SK-N-SH (cell line): ENCODE results near the gene ITGA2B. TPM values are rescaled to one million over a fixed set of nuclear protein-coding genes. Genes with fewer than 3 reads are reported as not detected.

Experiments used
- CTCF ChIA-PET: fragments of 300-600, 350-600 bp; formaldehyde crosslinking; extraction: SDS; loops from one replicate; lab custom pipeline; 2021; lab: Yijun Ruan, JAX
- POLR2A ChIA-PET: fragments of 350-600 bp; sonication (Branson Sonifier 250); formaldehyde crosslinking; extraction: SDS; loops from one replicate; lab custom pipeline; 2020; ENCODE audit warnings: antibody characterized with exemption, inconsistent platforms; lab: Yijun Ruan, JAX
- DNase-seq: peaks from one replicate; pipeline ENCODE4 v3.0.0; 2012
- H2AFZ ChIP-seq: fragments of 200-600 bp; sonication (generic); 2 replicates; pipeline ENCODE4 v1.8.1; 2016; ENCODE audit warnings: antibody characterized with exemption, mild to moderate bottlenecking, low read depth
- H3F3A ChIP-seq: fragments of 200-600 bp; sonication (generic); replicated peaks from 2 replicates; pipeline ENCODE3; 2016; ENCODE audit warnings: antibody characterized with exemption, mild to moderate bottlenecking; ENCODE audit not compliant: insufficient read depth
- H3K27ac ChIP-seq, 2 experiments: fragments of 200-500 bp in 1 of 2; fragments of 200-600 bp in 1 of 2; sonication (Bioruptor generic) in 1 of 2; sonication (generic), shearing (Covaris generic) in 1 of 2; 2 replicates each; pipeline versions ENCODE4 v1.5.1 to v1.6.1; 2014 to 2016; ENCODE audit warnings: low read depth in 2 of 2, inconsistent platforms in 1 of 2, low read length in 1 of 2, mild to moderate bottlenecking in 1 of 2, mixed read lengths in 1 of 2
- H3K27me3 ChIP-seq: fragments of 200-600 bp; sonication (generic), shearing (Covaris generic); 2 replicates; pipeline ENCODE4 v1.6.1; 2016; ENCODE audit warnings: mixed run types; ENCODE audit not compliant: insufficient read depth
- H3K36me3 ChIP-seq, 2 experiments: fragments of 200-500 bp in 1 of 2; fragments of 200-600 bp in 1 of 2; sonication (Bioruptor generic) in 1 of 2; sonication (generic) in 1 of 2; replicated peaks in 1 of 2; 2 replicates each; pipeline versions ENCODE3 to v1.5.1; 2014 to 2016; ENCODE audit warnings: low read length in 1 of 2, mild to moderate bottlenecking in 1 of 2; ENCODE audit not compliant: insufficient read depth in 2 of 2, control insufficient read depth in 1 of 2
- H3K4me1 ChIP-seq, 2 experiments: fragments of 200-500 bp in 1 of 2; fragments of 200-600 bp in 1 of 2; sonication (Bioruptor generic) in 1 of 2; sonication (generic), shearing (Covaris generic) in 1 of 2; 2 replicates each; pipeline versions ENCODE4 v1.5.1 to v1.6.1; 2014 to 2016; ENCODE audit warnings: low read depth in 1 of 2, low read length in 1 of 2, mixed run types in 1 of 2; ENCODE audit not compliant: insufficient read depth in 2 of 2, control insufficient read depth in 1 of 2
- H3K4me2 ChIP-seq: fragments of 200-600 bp; sonication (generic), shearing (Covaris generic); 2 replicates; pipeline ENCODE4 v1.6.1; 2017; ENCODE audit warnings: mixed run types
- H3K4me3 ChIP-seq, 2 experiments: fragments of 200-500 bp in 1 of 2; fragments of 200-600 bp in 1 of 2; sonication (Bioruptor generic) in 1 of 2; sonication (generic), shearing (Covaris generic) in 1 of 2; 2 replicates each; pipeline versions ENCODE4 v1.5.1 to v1.8.1; 2014 to 2016; ENCODE audit warnings: low read depth in 2 of 2, inconsistent platforms in 1 of 2, low read length in 1 of 2, mild to moderate bottlenecking in 1 of 2, mixed read lengths in 1 of 2, moderate library complexity in 1 of 2
- H3K79me2 ChIP-seq: fragments of 200-600 bp; sonication (generic); 2 replicates; pipeline ENCODE4 v1.8.1; 2017; ENCODE audit warnings: mild to moderate bottlenecking; ENCODE audit not compliant: insufficient read depth
- H3K9ac ChIP-seq: fragments of 200-600 bp; sonication (generic); 2 replicates; pipeline ENCODE4 v1.6.1; 2017; ENCODE audit warnings: mixed run types
- H3K9me2 ChIP-seq: fragments of 200-600 bp; sonication (generic); 2 replicates; pipeline ENCODE4 v1.6.1; 2017; ENCODE audit warnings: mixed run types
- H3K9me3 ChIP-seq: fragments of 200-600 bp; sonication (generic); 2 replicates; pipeline ENCODE4 v1.6.1; 2017; ENCODE audit warnings: mixed run types, mild to moderate bottlenecking, moderate library complexity
- H4K20me1 ChIP-seq: fragments of 200-600 bp; sonication (generic); 2 replicates; pipeline ENCODE4 v1.6.1; 2017; ENCODE audit warnings: mild to moderate bottlenecking, mixed run types; ENCODE audit not compliant: insufficient read depth
- ELF1 ChIP-seq: IDR thresholded peaks from 2 replicates; pipeline ENCODE4 v1.4.0; 2012
- EP300 ChIP-seq, 2 experiments: IDR thresholded peaks; 2 replicates each; pipeline versions ENCODE4 v1.4.0 to v1.6.1; 2012; ENCODE audit warnings: borderline replicate concordance in 1 of 2, low read depth in 1 of 2, low read length in 1 of 2
- EZH2phosphoT487 ChIP-seq: fragments of 200-600 bp; sonication (generic); IDR thresholded peaks from 2 replicates; pipeline ENCODE4 v1.6.1; 2017; ENCODE audit warnings: low read depth, mixed run types, mild to moderate bottlenecking, antibody characterized with exemption, moderate library complexity, borderline replicate concordance
- FOSL2 ChIP-seq: IDR thresholded peaks from 2 replicates; pipeline ENCODE4 v1.4.0; 2012; ENCODE audit warnings: low read depth, mild to moderate bottlenecking, moderate library complexity, borderline replicate concordance
- FOXM1 ChIP-seq: IDR thresholded peaks from 2 replicates; pipeline ENCODE4 v1.4.0; 2012; ENCODE audit warnings: low read depth, mild to moderate bottlenecking
- GABPA ChIP-seq: IDR thresholded peaks from 2 replicates; pipeline ENCODE4 v1.4.0; 2012; ENCODE audit warnings: low read depth, mild to moderate bottlenecking
- GATA2 ChIP-seq: sonication (generic); formaldehyde crosslinking; IDR thresholded peaks from 2 replicates; pipeline ENCODE4 v1.5.0; 2020; ENCODE audit warnings: mild to moderate bottlenecking, missing genetic modification reagents
- MEF2A ChIP-seq: IDR thresholded peaks from 2 replicates; pipeline ENCODE4 v1.4.0; 2012; ENCODE audit warnings: low read depth, borderline replicate concordance
- MXI1 ChIP-seq: IDR thresholded peaks from 2 replicates; pipeline ENCODE4 v1.6.1; 2012; ENCODE audit warnings: mild to moderate bottlenecking, low read depth, low read length, improper control_type of control experiment
- NFIC ChIP-seq: IDR thresholded peaks from 2 replicates; pipeline ENCODE4 v1.4.0; 2012; ENCODE audit warnings: borderline replicate concordance
- POLR2AphosphoS5 ChIP-seq: IDR thresholded peaks from 2 replicates; pipeline ENCODE4 v1.6.1; 2012; ENCODE audit warnings: low read depth, low read length
- RCOR1 ChIP-seq: fragments of 150-350 bp; IDR thresholded peaks from 2 replicates; pipeline ENCODE4 v1.6.1; 2017; ENCODE audit warnings: antibody characterized with exemption, low read length
- SIN3A ChIP-seq: IDR thresholded peaks from 2 replicates; pipeline ENCODE4 v1.6.1; 2012; ENCODE audit warnings: low read depth, mild to moderate bottlenecking, low read length, moderate library complexity, borderline replicate concordance
- SMC3 ChIP-seq: IDR thresholded peaks from 2 replicates; pipeline ENCODE4 v1.6.1; 2012; ENCODE audit warnings: low read depth, low read length, improper control_type of control experiment
- YY1 ChIP-seq: IDR thresholded peaks from 2 replicates; pipeline ENCODE4 v1.4.0; 2012; ENCODE audit warnings: low read depth, mild to moderate bottlenecking
- WGBS: methylation state at CpG from one replicate; pipeline ENCODE4 v1.1.6; 2017; ENCODE audit warnings: low lambda C conversion rate; 5-methylcytosine and 5-hydroxymethylcytosine counted together
- polyA plus RNA-seq, 3 experiments: library from polyadenylated mRNA; depleted of rRNA; stranded (reverse); fragments of >200 nt; gene quantifications; 2 replicates each; pipeline ENCODE4 v1.2.3, GENCODE V29; 2012
- TF ChIP-seq, protein P1 (sequence below): fragments of 200-600 bp; sonication (generic); IDR thresholded peaks from 2 replicates; pipeline ENCODE4 v1.6.1; 2017; ENCODE audit warnings: antibody characterized with exemption, mild to moderate bottlenecking, moderate library complexity
- TF ChIP-seq, protein P2 (sequence below): fragments of 150-350 bp; IDR thresholded peaks from 2 replicates; pipeline ENCODE4 v1.6.1; 2016; ENCODE audit warnings: mild to moderate bottlenecking, low read depth, low read length
- TF ChIP-seq, protein P3 (sequence below): IDR thresholded peaks from 2 replicates; pipeline ENCODE4 v1.4.0; 2012; ENCODE audit warnings: low read depth, borderline replicate concordance

ITGA2B gene
- polyA plus RNA-seq, 1 of the 3 experiments (the other 2 are of a cell fraction) = 1.3 TPM

DNA sequence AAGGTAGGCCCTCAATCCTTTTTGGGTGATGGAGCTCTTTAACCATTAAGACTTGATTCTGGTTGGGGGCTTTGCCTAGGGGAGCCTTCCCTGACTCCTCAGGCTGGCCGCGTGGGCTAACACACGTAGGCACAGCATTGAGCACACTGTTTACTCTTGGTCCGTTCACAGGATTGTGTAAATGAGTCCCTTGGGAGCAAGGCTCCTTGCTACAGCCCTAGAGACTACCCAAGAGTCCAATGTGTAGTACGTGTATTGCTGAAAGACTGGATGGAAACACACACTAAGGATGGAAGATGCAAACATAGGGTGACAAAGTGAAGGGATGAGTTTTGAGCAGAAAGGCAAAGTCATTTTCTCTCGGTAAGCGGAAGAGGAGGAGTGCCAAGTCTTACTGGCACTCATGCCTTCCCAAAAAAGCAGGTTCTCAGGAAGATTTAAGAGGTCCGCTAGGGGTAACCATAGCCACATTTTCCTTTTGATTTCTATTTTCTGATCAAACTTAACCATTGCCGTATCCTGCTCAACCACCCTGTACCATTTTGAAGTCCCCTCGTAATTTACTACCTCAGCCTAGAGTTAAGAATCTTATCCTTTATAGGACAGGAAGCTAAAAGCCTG, 911 bp upstream of the ITGA2B start:
- 94% methylated on average over 10 of the region's 10 CpGs for WGBS
- Histone ChIP-seq H4K20me1 (no peaks in the 10 kb centered on the region), H3K9me2 (no peaks in the 10 kb centered on the region), H2AFZ (no peak overlapping the region), H3K79me2 (no peaks in the 10 kb centered on the region), H3K4me1 (peaks cover 0 to 8% of the 10 kb centered on the region in 2 experiments; a peak in 1 of 4 replicates), H3K27ac (no peak overlapping the region), H3K4me3 (no peak overlapping the region), H3K27me3 (no peaks in the 10 kb centered on the region), H3K9me3 (no peaks in the 10 kb centered on the region), H3K36me3 (peaks cover 0 to 3% of the 10 kb centered on the region in 2 experiments), H3K4me2 (no peak overlapping the region), H3K9ac (no peak overlapping the region), H3F3A (peaks cover 9% of the 10 kb centered on the region)
- ChIA-PET CTCF (interaction anchor here (1.1 to 3.5 kb wide), 2 partner anchors 10 to 43 kb away, joined by 4 to 12 read pairs; no protein-coding TSS in a partner anchor), POLR2A (no interaction called here)
- no peak for DNase-seq
- no peak for TF ChIP-seq EP300 (IDR thresholded peaks at IDR 0.05; ENCODE audit: borderline replicate concordance in 1 of 2, low read depth in 1 of 2, low read length in 1 of 2)
- no peak for TF ChIP-seq NFIC
- TF ChIP-seq SIN3A = no peak
- TF ChIP-seq SMC3 = no peak
- no peak for TF ChIP-seq EZH2phosphoT487
- TF ChIP-seq, protein P1, sequence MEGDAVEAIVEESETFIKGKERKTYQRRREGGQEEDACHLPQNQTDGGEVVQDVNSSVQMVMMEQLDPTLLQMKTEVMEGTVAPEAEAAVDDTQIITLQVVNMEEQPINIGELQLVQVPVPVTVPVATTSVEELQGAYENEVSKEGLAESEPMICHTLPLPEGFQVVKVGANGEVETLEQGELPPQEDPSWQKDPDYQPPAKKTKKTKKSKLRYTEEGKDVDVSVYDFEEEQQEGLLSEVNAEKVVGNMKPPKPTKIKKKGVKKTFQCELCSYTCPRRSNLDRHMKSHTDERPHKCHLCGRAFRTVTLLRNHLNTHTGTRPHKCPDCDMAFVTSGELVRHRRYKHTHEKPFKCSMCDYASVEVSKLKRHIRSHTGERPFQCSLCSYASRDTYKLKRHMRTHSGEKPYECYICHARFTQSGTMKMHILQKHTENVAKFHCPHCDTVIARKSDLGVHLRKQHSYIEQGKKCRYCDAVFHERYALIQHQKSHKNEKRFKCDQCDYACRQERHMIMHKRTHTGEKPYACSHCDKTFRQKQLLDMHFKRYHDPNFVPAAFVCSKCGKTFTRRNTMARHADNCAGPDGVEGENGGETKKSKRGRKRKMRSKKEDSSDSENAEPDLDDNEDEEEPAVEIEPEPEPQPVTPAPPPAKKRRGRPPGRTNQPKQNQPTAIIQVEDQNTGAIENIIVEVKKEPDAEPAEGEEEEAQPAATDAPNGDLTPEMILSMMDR = no peak
- no peak for TF ChIP-seq GABPA
- no peak for TF ChIP-seq YY1
- no peak for TF ChIP-seq RCOR1
- TF ChIP-seq MXI1 = no peak
- TF ChIP-seq GATA2 = no peak
- TF ChIP-seq FOXM1 = no peak
- no peak for TF ChIP-seq ELF1
- TF ChIP-seq, protein P2, sequence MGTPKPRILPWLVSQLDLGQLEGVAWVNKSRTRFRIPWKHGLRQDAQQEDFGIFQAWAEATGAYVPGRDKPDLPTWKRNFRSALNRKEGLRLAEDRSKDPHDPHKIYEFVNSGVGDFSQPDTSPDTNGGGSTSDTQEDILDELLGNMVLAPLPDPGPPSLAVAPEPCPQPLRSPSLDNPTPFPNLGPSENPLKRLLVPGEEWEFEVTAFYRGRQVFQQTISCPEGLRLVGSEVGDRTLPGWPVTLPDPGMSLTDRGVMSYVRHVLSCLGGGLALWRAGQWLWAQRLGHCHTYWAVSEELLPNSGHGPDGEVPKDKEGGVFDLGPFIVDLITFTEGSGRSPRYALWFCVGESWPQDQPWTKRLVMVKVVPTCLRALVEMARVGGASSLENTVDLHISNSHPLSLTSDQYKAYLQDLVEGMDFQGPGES = no peak
- TF ChIP-seq, protein P3, sequence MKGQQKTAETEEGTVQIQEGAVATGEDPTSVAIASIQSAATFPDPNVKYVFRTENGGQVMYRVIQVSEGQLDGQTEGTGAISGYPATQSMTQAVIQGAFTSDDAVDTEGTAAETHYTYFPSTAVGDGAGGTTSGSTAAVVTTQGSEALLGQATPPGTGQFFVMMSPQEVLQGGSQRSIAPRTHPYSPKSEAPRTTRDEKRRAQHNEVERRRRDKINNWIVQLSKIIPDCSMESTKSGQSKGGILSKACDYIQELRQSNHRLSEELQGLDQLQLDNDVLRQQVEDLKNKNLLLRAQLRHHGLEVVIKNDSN = no peak
- TF ChIP-seq FOSL2 = no peak
- TF ChIP-seq MEF2A = no peak
- TF ChIP-seq POLR2AphosphoS5 = no peak
